GM12801 (cell line): ENCODE results near the gene KBTBD4.

Source experiments
- CTCF ChIP-seq: IDR thresholded peaks from one replicate; pipeline ENCODE4 v1.5.1; 2011; ENCODE audit warnings: control low read depth; ENCODE audit not compliant: insufficient read length; ENCODE audit errors: extremely low read depth

Gene KBTBD4

GRCh38 chr11:47589584-47589976 lies 10.8 kb upstream of the KBTBD4 start:
- no peak for TF ChIP-seq CTCF

GRCh38 chr11:47589118-47589517 lies 10.3 kb upstream of the KBTBD4 start:
- no peak for TF ChIP-seq CTCF

DNA sequence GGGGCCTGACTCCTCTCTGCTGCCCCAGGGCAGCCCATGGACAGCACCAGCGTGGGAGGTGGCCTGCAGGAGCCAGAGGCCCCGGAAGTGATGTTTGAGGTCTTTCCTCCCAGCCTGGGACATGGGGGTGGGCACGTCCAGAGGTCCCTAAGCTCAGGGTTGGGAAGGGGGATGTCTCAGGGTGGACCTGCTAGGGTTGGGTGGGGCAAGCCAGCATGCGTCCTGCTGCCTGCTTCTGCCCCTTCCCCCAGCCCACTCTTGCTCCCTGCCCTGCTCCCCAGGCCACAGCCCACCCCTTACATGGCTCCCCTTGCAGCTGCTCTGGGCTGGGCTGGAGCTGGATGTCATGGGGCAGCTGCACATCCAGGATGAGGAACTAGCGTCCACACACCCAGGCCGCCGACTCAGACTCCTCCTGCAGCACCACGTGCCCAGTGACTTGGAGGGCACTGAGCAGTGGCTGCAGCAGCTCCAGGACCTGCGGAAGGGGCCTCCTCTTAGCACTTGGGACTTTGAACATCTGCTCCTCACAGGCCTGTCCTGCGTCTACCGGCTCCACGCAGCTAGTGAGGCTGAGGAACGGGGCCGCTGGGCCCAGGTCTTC lies 9.1 kb upstream of the KBTBD4 start:
- TF ChIP-seq CTCF, result no peak

DNA sequence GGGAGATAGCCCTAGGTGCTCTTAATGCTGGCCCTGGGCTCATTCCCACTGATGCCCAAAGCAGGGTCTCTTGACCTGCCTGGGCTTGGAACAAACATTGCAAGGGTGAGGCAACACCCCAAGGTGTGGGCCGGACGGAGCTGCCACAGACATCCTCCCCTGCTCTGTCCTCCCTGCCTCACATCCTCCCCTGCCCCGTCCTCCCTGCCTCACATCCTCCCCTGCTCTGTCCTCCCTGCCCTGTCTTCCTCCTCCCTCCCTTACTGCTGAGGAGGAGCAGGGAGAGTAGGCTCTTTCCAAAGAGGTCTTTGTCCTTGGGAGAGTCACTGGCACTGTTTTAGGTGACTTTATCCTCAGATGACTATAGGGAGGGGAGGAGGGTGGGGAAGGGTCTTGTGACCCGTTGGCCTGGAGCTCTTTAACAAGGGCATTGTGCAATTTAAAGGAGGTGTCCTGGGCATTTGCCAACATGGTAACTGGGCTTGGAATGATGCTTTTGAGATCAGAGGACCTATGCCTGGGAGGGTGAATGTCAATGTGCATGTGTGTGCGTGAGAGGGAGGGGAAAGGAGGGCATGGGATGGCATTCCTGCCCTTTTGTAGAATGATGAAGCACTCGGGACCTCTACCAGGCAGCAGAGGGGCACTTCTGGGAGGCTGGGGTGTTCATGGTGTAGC lies 8.4 kb upstream of the KBTBD4 start:
- no peak for TF ChIP-seq CTCF

- TF ChIP-seq CTCF, result no peak
These were observed 7.5 kb upstream of the KBTBD4 start, which contains the start of gene FAM180B for GRCh38 chr11:47586098-47586855. Gene FAM180B, plus strand, starts transcription at chr11:47586678. Its CDS starts 91 bp downstream, at chr11:47586769.

GRCh38 chr11:47583844-47584243 lies 5.1 kb upstream of the KBTBD4 start:
- no peak for TF ChIP-seq CTCF

DNA sequence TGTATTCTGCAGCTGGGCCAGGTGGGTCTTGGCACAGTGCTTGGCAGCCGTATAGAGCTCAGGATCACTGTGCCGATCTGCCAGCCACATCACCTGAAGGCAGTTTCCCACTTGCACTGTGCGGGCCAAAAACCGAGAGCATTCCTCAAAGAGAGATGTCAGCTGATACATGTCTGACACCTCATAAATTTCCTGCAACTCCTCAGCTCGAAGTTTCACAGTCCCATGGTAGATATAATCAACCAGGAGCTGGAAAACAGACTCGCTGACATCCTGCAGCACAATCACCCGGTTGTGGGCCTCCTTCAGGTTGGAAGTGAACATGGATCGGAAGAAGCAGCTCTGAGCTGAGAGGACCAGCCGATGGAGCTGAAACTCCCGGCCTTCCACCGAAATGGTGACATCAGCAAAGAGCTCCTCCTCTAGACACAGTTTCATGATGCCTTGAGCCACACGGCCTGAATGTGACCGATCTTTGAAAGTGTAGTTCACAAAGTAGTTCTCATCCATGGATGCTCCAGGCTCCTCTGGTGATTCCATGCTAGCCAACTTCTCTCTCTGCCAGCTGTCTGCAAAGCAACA lies 1.2 kb downstream of the KBTBD4 start:
- no peak for TF ChIP-seq CTCF
